ENCODE measurements around the gene NCOA7. TPM values are rescaled to one million over a fixed set of nuclear protein-coding genes. Genes with fewer than 3 reads are reported as not detected.

The NCOA7 gene
- total and polyA plus RNA-seq, 9 of the 15 experiments (the other 6 are each of a cell fraction or from before 2014, with no cell fraction given) = 5.8 to 14.6 (median 9.3) TPM

DNA sequence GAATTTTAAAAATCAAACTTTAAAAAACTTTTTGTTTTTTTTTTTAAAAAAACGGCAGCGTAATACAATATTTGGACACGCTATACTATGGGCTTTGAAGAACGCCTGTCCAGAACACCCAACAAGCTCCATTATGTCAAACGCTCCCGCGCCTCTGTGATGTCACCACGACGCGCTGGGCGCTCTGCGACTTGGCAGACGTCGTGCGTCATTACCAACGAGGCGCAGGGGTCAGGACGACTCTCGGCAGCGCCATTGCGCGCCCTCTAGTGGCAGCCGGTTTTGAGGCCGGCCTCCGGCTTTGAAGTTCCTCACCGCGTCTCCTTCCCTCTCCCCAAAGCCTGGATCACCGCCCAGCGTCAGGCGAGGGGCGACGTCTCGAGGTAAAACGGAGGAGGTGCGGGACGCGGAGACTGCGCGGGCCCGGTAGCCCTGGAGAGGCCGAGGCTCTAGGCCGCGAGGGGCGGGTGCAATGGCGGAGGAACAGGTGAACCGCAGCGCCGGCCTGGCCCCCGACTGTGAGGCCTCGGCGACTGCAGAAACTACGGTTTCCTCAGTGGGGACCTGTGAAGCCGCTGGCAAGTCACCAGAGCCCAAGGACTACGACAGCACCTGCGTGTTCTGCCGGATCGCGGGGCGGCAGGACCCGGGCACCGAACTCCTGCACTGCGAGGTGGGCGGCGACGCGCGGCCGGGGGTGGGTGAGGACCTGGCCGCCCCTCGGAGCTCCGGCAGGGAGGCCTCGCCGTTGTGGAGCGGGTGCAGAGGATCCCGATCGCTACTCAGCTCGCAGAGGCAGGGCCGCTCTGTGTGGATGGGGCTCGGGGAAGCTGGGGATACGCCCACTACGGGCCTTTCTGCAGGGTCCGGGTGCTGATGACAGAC, 166.0 kb downstream of the NCOA7 start, which contains the start of gene HINT3 (continued):
- TF ChIP-seq, protein P1, sequence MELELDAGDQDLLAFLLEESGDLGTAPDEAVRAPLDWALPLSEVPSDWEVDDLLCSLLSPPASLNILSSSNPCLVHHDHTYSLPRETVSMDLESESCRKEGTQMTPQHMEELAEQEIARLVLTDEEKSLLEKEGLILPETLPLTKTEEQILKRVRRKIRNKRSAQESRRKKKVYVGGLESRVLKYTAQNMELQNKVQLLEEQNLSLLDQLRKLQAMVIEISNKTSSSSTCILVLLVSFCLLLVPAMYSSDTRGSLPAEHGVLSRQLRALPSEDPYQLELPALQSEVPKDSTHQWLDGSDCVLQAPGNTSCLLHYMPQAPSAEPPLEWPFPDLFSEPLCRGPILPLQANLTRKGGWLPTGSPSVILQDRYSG (tag; conservative IDR thresholded peaks at IDR 0.05; ENCODE audit: low read depth) = no peak
- TF ChIP-seq, protein P2, sequence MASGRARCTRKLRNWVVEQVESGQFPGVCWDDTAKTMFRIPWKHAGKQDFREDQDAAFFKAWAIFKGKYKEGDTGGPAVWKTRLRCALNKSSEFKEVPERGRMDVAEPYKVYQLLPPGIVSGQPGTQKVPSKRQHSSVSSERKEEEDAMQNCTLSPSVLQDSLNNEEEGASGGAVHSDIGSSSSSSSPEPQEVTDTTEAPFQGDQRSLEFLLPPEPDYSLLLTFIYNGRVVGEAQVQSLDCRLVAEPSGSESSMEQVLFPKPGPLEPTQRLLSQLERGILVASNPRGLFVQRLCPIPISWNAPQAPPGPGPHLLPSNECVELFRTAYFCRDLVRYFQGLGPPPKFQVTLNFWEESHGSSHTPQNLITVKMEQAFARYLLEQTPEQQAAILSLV (tag; IDR thresholded peaks at IDR 0.05) = no peak
- TF ChIP-seq, protein P3, sequence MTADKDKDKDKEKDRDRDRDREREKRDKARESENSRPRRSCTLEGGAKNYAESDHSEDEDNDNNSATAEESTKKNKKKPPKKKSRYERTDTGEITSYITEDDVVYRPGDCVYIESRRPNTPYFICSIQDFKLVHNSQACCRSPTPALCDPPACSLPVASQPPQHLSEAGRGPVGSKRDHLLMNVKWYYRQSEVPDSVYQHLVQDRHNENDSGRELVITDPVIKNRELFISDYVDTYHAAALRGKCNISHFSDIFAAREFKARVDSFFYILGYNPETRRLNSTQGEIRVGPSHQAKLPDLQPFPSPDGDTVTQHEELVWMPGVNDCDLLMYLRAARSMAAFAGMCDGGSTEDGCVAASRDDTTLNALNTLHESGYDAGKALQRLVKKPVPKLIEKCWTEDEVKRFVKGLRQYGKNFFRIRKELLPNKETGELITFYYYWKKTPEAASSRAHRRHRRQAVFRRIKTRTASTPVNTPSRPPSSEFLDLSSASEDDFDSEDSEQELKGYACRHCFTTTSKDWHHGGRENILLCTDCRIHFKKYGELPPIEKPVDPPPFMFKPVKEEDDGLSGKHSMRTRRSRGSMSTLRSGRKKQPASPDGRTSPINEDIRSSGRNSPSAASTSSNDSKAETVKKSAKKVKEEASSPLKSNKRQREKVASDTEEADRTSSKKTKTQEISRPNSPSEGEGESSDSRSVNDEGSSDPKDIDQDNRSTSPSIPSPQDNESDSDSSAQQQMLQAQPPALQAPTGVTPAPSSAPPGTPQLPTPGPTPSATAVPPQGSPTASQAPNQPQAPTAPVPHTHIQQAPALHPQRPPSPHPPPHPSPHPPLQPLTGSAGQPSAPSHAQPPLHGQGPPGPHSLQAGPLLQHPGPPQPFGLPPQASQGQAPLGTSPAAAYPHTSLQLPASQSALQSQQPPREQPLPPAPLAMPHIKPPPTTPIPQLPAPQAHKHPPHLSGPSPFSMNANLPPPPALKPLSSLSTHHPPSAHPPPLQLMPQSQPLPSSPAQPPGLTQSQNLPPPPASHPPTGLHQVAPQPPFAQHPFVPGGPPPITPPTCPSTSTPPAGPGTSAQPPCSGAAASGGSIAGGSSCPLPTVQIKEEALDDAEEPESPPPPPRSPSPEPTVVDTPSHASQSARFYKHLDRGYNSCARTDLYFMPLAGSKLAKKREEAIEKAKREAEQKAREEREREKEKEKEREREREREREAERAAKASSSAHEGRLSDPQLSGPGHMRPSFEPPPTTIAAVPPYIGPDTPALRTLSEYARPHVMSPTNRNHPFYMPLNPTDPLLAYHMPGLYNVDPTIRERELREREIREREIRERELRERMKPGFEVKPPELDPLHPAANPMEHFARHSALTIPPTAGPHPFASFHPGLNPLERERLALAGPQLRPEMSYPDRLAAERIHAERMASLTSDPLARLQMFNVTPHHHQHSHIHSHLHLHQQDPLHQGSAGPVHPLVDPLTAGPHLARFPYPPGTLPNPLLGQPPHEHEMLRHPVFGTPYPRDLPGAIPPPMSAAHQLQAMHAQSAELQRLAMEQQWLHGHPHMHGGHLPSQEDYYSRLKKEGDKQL (CRISPR knock-in tag; IDR thresholded peaks at IDR 0.05; ENCODE audit: borderline replicate concordance) = no peak
- TF ChIP-seq TEAD1 (CRISPR knock-in tag; IDR thresholded peaks at IDR 0.05) (peak in 1 of 2 experiments; percentile 96; a peak in 3 of 4 replicates), NBN (IDR thresholded peaks at IDR 0.05; ENCODE audit: low read depth) (peak; percentile 87), RAD51 (IDR thresholded peaks at IDR 0.05; ENCODE audit: borderline replicate concordance, low read depth) (no peak), ILK (tag; IDR thresholded peaks at IDR 0.05; ENCODE audit: borderline replicate concordance, low read depth) (no peak), FIP1L1 (IDR thresholded peaks at IDR 0.05; ENCODE audit: low read depth, low read length, poor library complexity, severe bottlenecking) (peak; percentile 93), ZNF253 (CRISPR knock-in tag; conservative IDR thresholded peaks at IDR 0.05) (no peak)
- TF ChIP-seq, protein P4, sequence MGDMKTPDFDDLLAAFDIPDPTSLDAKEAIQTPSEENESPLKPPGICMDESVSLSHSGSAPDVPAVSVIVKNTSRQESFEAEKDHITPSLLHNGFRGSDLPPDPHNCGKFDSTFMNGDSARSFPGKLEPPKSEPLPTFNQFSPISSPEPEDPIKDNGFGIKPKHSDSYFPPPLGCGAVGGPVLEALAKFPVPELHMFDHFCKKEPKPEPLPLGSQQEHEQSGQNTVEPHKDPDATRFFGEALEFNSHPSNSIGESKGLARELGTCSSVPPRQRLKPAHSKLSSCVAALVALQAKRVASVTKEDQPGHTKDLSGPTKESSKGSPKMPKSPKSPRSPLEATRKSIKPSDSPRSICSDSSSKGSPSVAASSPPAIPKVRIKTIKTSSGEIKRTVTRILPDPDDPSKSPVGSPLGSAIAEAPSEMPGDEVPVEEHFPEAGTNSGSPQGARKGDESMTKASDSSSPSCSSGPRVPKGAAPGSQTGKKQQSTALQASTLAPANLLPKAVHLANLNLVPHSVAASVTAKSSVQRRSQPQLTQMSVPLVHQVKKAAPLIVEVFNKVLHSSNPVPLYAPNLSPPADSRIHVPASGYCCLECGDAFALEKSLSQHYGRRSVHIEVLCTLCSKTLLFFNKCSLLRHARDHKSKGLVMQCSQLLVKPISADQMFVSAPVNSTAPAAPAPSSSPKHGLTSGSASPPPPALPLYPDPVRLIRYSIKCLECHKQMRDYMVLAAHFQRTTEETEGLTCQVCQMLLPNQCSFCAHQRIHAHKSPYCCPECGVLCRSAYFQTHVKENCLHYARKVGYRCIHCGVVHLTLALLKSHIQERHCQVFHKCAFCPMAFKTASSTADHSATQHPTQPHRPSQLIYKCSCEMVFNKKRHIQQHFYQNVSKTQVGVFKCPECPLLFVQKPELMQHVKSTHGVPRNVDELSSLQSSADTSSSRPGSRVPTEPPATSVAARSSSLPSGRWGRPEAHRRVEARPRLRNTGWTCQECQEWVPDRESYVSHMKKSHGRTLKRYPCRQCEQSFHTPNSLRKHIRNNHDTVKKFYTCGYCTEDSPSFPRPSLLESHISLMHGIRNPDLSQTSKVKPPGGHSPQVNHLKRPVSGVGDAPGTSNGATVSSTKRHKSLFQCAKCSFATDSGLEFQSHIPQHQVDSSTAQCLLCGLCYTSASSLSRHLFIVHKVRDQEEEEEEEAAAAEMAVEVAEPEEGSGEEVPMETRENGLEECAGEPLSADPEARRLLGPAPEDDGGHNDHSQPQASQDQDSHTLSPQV (IDR thresholded peaks at IDR 0.05) = peak; percentile 91
- TF ChIP-seq, protein P5, sequence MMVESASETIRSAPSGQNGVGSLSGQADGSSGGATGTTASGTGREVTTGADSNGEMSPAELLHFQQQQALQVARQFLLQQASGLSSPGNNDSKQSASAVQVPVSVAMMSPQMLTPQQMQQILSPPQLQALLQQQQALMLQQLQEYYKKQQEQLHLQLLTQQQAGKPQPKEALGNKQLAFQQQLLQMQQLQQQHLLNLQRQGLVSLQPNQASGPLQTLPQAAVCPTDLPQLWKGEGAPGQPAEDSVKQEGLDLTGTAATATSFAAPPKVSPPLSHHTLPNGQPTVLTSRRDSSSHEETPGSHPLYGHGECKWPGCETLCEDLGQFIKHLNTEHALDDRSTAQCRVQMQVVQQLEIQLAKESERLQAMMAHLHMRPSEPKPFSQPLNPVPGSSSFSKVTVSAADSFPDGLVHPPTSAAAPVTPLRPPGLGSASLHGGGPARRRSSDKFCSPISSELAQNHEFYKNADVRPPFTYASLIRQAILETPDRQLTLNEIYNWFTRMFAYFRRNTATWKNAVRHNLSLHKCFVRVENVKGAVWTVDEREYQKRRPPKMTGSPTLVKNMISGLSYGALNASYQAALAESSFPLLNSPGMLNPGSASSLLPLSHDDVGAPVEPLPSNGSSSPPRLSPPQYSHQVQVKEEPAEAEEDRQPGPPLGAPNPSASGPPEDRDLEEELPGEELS (CRISPR knock-in tag; IDR thresholded peaks at IDR 0.05; ENCODE audit: borderline replicate concordance) = peak; percentile 81; the same call in 1 of the 2 replicates
